ENCODE measurements around the gene CCNB1IP1.
"Not testable (repeated sequence)": the region's sequence is repeated elsewhere in the genome, so short reads cannot be mapped to it uniquely, and the experiment has no call there.

Gene CCNB1IP1

GRCh38 chr14:20341646-20342045 is 8.6 kb upstream of the CCNB1IP1 start:
- Histone ChIP-seq H3K9me3 (no peaks in the 10 kb centered on the region), H3K27me3 (no peaks in the 10 kb centered on the region), H3K4me1 (no peaks in the 10 kb centered on the region), H3K4me3 (ENCODE audit: low read depth, low read length) (peak overlapping the region; percentile 81), H3K36me3 (peaks cover 18% of the 10 kb centered on the region)
- TF ChIP-seq CTCF (IDR thresholded peaks at IDR 0.05; ENCODE audit: low read depth, low read length), result no peak
- no peak for DNase-seq

- peaks cover 14% of the 10 kb centered on the region for H3K36me3 ChIP-seq
- H3K4me3 ChIP-seq (ENCODE audit: low read depth, low read length); H3K9me3 ChIP-seq: not testable (repeated sequence)
Measured at GRCh38 chr14:20341032-20341431, 8.0 kb upstream of the CCNB1IP1 start.

GRCh38 chr14:20334017-20334416 is 938 bp upstream of the CCNB1IP1 start:
- Histone ChIP-seq H3K27me3 (no peaks in the 10 kb centered on the region), H3K36me3 (peaks cover 15% of the 10 kb centered on the region), H3K9me3 (no peaks in the 10 kb centered on the region), H3K4me3 (ENCODE audit: low read depth, low read length) (no peak overlapping the region), H3K4me1 (no peaks in the 10 kb centered on the region)
- DNase-seq, result no peak
- no peak for TF ChIP-seq CTCF (IDR thresholded peaks at IDR 0.05; ENCODE audit: low read depth, low read length)

More at GRCh38 chr14:20341032-20341431, 8.0 kb upstream of the CCNB1IP1 start:
- DNase-seq, H3K27me3 ChIP-seq, H3K4me1 ChIP-seq: not testable (repeated sequence)

GRCh38 chr14:20333494-20333841 is 389 bp upstream of the CCNB1IP1 start:
- no peak for TF ChIP-seq CTCF (IDR thresholded peaks at IDR 0.05; ENCODE audit: low read depth, low read length)
- no peak for DNase-seq
- Histone ChIP-seq H3K36me3 (peaks cover 20% of the 10 kb centered on the region), H3K27me3 (no peaks in the 10 kb centered on the region), H3K4me1 (no peaks in the 10 kb centered on the region), H3K4me3 (ENCODE audit: low read depth, low read length) (peak overlapping the region; percentile 92), H3K9me3 (no peaks in the 10 kb centered on the region)

- TF ChIP-seq CTCF (IDR thresholded peaks at IDR 0.05; ENCODE audit: low read depth, low read length), result no peak
- Histone ChIP-seq H3K36me3 (peaks cover 31% of the 10 kb centered on the region), H3K4me3 (ENCODE audit: low read depth, low read length) (peak overlapping the region; percentile 92), H3K4me1 (no peaks in the 10 kb centered on the region), H3K9me3 (no peaks in the 10 kb centered on the region), H3K27me3 (no peaks in the 10 kb centered on the region)
- no peak for DNase-seq
Measured at GRCh38 chr14:20332431-20332787, 670 bp downstream of the CCNB1IP1 start.

- Histone ChIP-seq H3K4me1 (no peaks in the 10 kb centered on the region), H3K9me3 (no peaks in the 10 kb centered on the region), H3K4me3 (ENCODE audit: low read depth, low read length) (peak overlapping the region; percentile 92), H3K36me3 (peaks cover 44% of the 10 kb centered on the region), H3K27me3 (no peaks in the 10 kb centered on the region)
- TF ChIP-seq CTCF (IDR thresholded peaks at IDR 0.05; ENCODE audit: low read depth, low read length), result no peak
- DNase-seq, result no peak
Measured at GRCh38 chr14:20331053-20331613, 1.9 kb downstream of the CCNB1IP1 start.

- H3K36me3 ChIP-seq, result peaks cover 61% of the 10 kb centered on the region
- TF ChIP-seq CTCF (IDR thresholded peaks at IDR 0.05; ENCODE audit: low read depth, low read length), result no peak
- H3K4me3 ChIP-seq (ENCODE audit: low read depth, low read length), result no peak overlapping the region
- DNase-seq, result no peak
- no peaks in the 10 kb centered on the region for H3K4me1 ChIP-seq
- no peaks in the 10 kb centered on the region for H3K9me3 ChIP-seq
- no peaks in the 10 kb centered on the region for H3K27me3 ChIP-seq
Measured at GRCh38 chr14:20329355-20329754, 3.7 kb downstream of the CCNB1IP1 start.

Data from BE2C (cell line).